HG03039 (cell line): Measurements from ENCODE around the gene TSTD1.

Experiments
- ATAC-seq: cut with Tn5 transposase; IDR thresholded peaks from one replicate; pipeline ENCODE4 v1.9.1; 2021; ENCODE audit warnings: mild to moderate bottlenecking, moderate library complexity; ENCODE audit not compliant: unreplicated experiment

The TSTD1 gene

DNA sequence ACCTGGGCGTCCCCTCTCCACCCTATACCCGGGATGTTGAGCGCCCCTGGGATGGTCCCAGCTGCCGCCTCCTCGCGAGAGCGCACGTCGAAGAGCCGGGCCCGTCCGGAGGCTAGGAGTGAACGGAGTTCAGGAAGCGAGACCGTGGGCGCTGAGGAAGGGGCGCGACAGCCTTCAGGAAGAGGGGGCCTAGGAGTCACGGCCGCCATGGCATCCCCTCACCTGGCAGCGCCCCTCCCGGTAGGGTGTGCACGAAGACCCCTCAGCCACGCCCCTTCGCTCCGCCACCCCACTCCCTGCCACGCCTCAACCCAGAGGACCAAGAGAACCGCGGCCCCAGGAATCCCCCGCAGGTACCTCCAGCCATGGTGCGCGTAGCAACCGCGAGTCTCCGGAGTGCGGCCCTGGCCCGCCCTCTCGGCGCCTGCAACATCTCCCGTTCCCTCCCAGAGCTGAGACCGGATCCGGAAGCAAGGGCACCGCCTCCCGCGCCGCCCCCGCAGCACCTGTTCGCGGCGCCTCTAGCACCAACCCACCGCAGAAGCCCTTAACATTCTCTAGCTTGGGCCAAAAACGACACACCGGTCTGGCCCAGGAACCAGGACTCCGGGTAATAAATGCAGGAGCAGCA is at the start of gene TSTD1:
Gene TSTD1, minus strand, starts transcription at position 442 of the 631 bp plus-strand sequence. Its CDS starts 75 bp downstream, at position 367.
- ATAC-seq = peak; percentile 62

DNA sequence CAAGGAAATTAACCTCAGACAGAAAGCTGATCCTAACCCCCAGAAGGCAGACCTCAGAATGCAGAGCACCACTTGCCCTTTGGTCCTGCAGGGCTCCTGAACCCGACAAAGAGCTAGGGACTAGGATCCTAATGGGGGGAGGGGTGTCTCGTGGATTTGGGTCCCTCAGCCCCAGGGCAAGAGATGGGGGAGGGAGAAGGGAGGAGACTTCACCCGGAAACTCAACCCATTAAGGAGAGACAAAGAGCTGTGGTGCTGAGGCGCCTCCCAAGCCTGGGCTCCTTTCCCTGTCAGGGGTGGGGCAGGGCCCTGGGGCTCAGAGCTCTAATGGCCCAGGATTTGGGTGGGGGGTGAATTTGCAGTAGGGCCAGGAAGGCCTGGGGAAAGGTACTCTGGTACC is 47.7 kb upstream of the TSTD1 start:
- no peak for ATAC-seq

- no peak for ATAC-seq
Observed at GRCh38 chr1:161085165-161085564, 46.4 kb upstream of the TSTD1 start.

DNA sequence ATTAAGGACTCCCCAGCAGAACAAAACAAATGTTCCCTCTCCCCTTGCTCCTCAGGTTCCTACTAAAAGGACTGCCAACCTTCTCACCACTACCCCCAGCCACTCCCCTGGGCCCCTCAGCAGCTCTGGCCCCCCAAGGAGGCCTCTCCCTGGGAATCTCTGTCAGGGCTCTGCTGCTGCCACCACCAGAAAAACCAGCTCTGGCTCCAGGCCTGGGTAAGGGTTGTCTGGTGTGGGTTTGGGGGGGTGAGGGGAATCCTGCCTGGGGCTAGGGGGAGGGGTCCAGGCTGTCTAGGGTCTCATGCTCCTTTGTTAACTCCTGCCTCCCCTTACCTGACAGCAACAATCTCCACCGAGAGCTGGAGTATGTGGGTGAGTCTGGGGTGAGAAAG is 45.8 kb upstream of the TSTD1 start:
- no peak for ATAC-seq

GRCh38 chr1:161083748-161084596 is 45.2 kb upstream of the TSTD1 start:
- ATAC-seq = no peak

- ATAC-seq = no peak
Observed at GRCh38 chr1:161082996-161083747, 44.4 kb upstream of the TSTD1 start.

- ATAC-seq = no peak
Observed at GRCh38 chr1:161082483-161082882, 43.7 kb upstream of the TSTD1 start.

DNA sequence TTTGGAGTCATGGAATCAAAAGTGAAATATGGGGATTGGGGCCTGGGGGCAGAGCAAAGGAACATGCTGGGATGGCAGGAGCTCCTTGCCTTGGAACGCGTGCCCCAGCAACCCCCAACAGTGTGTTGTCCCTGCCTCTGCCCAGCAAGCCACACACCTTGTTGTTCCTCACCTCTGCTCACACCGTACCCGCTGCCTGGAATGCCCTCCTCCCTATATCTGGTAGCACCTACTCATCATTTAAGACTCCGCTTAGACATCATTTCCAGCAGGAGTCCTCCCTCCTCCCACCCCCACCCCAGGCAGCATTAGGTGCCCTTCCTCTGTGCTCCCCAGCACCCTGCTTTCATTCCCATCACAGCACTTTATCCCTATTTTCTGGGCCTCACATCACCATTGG is 42.8 kb upstream of the TSTD1 start:
- ATAC-seq = no peak

- ATAC-seq = no peak
Observed at GRCh38 chr1:161080441-161081405, 42.0 kb upstream of the TSTD1 start.

GRCh38 chr1:161079436-161080110 is 40.8 kb upstream of the TSTD1 start:
- ATAC-seq = no peak

DNA sequence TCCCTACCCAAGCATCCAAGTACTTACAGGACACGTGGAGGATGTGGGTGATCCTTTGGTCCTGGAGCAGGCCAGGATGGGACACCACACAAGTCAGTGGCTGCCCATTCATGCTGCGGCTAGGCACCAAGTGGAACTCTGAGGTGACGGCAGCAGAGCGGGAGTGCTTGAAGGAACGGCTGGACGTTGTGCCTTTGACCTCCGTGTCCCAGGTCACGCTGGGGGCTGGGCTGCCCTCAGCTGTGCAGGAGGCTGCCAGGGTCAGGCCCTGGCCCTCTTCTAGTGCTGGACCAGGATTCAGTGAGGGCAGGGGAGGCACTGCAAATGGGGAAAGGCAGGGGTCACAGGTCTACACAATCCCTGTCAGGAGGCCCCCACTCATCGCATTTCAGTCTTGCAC is 38.7 kb upstream of the TSTD1 start:
- ATAC-seq = no peak

DNA sequence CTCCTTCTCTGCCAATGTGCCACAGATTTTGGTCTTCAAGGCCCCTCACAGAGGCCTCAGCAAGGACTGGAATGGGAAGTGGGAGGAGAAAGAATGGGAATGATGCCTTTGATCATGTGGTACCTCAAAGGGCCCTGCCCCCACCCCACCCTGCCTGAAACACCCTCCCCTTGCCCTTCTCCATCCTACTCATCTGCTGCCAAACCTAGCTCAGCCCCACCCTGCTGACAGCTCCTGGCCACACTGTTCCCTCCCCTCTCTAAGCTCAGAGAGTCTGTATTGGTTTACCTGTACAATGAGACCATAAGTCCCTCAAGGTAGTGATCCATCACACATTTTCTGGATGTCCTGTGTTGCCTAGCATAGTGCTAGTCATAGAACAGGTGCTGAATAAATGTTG is 37.6 kb upstream of the TSTD1 start:
- no peak for ATAC-seq

DNA sequence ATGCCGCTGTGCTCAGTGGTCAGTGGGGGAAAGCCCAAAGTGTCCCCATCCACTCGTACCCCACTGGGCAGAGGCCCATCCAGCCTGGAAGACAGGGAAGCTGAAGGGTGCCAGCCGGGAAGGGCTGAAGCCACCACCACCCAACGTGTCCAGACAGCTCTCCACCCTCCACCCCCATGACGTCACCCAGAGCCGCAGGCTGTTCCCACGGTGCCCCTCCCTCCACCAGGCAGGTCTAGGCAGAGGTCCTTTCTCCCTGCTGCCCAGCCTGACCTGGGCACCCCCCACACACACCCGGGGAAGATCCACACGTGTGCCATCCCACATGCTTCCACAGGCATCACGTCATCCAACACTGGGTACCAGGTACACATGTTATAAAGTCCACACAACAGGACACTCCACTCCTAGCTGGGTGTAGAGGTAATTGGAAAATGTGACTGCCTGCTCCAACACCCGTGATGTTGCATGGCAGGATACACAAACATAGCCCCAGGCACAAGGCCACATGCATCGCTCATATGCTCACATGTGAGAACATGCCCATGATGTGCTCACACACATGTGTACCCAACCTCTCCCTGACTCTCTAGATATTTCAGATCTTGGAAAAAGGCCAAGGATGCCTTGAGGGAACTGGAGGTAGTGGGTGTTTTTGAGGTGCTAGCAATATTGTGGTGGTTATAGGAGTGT is 36.1 kb upstream of the TSTD1 start:
- ATAC-seq = no peak

GRCh38 chr1:161073474-161074121 is 34.8 kb upstream of the TSTD1 start:
- ATAC-seq = no peak

DNA sequence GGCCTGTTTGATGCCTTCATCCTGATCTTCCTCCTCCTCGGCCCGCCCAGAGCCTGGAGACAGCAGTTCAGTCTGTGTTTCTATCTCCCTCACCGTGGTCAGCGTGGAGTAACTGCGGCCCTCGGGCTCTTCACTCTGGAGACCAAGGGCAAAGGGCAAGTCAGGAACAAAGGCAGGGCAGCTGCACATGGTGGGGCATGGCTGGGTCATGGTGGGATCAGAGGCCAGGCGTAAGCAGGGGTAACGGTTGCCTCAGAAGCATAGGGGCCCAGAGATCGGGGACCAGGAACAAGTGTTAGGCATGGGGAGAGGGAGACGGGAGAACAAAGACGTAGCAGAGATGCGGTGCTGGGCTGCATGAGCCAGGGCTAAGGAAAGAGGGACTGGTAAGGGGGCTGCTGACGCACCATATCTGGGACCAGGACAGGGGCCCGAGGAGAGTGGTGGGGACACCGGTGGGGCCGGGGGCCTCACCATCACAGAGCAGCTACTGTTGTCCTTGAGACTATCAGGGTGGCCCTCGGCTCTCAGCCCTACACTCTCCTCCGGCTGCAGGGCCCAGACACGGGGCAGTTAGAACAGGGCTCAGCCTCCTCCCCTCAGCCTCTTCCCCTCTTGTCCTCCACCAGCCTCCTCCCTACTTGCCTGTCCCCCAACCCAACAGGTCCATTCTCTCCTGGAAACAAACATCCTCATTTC is 34.1 kb upstream of the TSTD1 start:
- ATAC-seq = no peak

DNA sequence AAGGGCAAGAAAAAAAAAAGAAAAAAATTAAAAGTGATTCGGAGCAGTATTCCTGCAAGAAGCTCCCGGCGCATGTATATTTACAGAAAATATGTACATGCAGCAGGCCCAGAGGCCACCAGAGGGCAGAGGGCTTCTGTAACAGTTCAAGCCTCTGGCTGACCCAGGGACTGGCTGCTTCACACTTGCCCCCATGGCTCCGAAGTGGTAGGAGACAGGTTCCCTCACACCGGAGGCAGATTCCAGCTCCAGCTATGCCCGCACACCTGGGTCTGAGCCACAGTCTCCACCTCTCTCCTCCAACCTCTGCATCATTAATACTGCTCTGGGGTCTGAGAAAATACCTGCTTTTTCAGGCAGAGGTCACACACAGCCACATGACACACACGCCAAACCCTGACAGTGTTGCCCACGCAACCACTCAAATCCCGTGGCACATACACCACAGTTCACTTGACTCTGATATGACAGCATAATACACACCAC is 33.2 kb upstream of the TSTD1 start:
- no peak for ATAC-seq

DNA sequence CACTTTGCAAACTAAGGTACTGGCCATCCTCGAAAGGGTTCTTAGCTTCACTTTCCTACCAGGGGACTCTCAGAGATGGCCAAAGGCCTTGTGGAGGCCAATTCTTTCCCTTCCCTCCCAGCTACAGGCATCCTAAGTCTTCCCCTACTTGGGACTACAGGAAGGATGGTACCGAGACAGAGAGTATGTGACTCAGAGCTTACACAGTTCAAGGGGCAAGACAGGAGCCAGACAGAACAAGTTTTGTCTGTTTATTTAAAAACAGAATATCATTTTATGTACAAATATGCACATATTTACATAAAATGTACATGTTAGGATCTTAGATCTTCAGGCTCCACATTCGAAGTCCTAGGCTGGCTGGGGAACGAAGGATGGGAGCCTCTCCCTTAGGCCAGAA is 32.0 kb upstream of the TSTD1 start:
- no peak for ATAC-seq

DNA sequence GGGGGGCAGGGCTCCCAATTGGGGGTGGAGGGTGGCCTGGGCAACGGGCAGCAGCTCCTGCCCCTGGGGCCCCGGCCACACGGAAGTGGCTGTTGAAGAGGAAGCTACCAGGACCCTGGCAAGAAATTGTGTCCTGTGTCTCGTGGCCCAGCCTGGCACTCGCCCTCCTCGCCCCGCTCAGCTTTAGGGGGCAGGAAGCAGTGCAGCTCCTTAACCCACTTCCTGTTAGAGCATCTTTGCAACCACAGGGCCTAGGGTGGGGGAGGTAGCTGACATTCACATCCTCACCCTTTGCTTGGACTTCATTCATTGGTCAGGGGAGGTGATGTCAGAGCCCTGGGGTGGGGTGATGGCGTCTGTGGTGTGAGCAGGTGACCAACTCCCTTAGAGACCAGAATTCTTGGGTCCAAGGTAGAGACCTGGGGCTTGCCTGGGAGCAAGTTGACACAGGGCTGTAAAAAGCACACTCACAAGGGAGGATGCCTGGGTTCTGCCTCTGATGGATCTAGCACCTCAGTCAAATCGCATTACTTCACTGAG is 31.0 kb upstream of the TSTD1 start, which contains the start of gene ARHGAP30:
Gene ARHGAP30, minus strand, starts transcription at position 161 of the 540 bp plus-strand sequence. CDS start 267 bp downstream, outside the sequence.
- peak; percentile 80 for ATAC-seq
